HG02763 (cell line): ENCODE results near the gene UACA.
"Not testable (repeated sequence)": the region's sequence is repeated elsewhere in the genome, so short reads cannot be mapped to it uniquely, and the experiment has no call there.

Experiments used
- ATAC-seq: cut with Tn5 transposase; IDR thresholded peaks from one replicate; pipeline ENCODE4 v1.9.1; 2021; ENCODE audit warnings: mild to moderate bottlenecking, moderate library complexity; ENCODE audit not compliant: unreplicated experiment

UACA gene

GRCh38 chr15:70758790-70759462 is 4.4 kb downstream of the UACA start:
- ATAC-seq, result no peak

- no peak for ATAC-seq
Measured at GRCh38 chr15:70757627-70758026, 5.7 kb downstream of the UACA start.

GRCh38 chr15:70754862-70755261 is 8.5 kb downstream of the UACA start:
- ATAC-seq, result no peak

GRCh38 chr15:70753101-70753829 is 10.1 kb downstream of the UACA start:
- no peak for ATAC-seq

- no peak for ATAC-seq
Measured at GRCh38 chr15:70752193-70752635, 11.1 kb downstream of the UACA start.

- ATAC-seq, result no peak
Measured at GRCh38 chr15:70750203-70750869, 13.0 kb downstream of the UACA start.

- no peak for ATAC-seq
Measured at GRCh38 chr15:70748281-70748747, 15.0 kb downstream of the UACA start.

- ATAC-seq, result not testable (repeated sequence)
Measured at GRCh38 chr15:70746598-70746997, 16.8 kb downstream of the UACA start.

GRCh38 chr15:70742928-70743327 is 20.4 kb downstream of the UACA start:
- ATAC-seq, result no peak

- ATAC-seq, result no peak
Measured at GRCh38 chr15:70741677-70742293, 21.6 kb downstream of the UACA start.

GRCh38 chr15:70741107-70741531 is 22.2 kb downstream of the UACA start:
- ATAC-seq, result no peak

- ATAC-seq, result not testable (repeated sequence)
Measured at GRCh38 chr15:70735040-70735439, 28.3 kb downstream of the UACA start.

- no peak for ATAC-seq
Measured at GRCh38 chr15:70729164-70729563, 34.2 kb downstream of the UACA start.

- no peak for ATAC-seq
Measured at GRCh38 chr15:70726753-70727152, 36.6 kb downstream of the UACA start.

GRCh38 chr15:70723927-70724326 is 39.4 kb downstream of the UACA start:
- no peak for ATAC-seq

- no peak for ATAC-seq
Measured at GRCh38 chr15:70723122-70723422, 40.3 kb downstream of the UACA start.

GRCh38 chr15:70722266-70723121 is 40.9 kb downstream of the UACA start:
- ATAC-seq, result no peak

- no peak for ATAC-seq
Measured at GRCh38 chr15:70720228-70721016, 42.9 kb downstream of the UACA start.

GRCh38 chr15:70717237-70717793 is 46.0 kb downstream of the UACA start:
- ATAC-seq, result no peak
